NCI-H1694 treated with DMSO at 0.1 percent for 48 hours (cell line): ENCODE data around the gene ZMIZ1.

Experiments
- DNase-seq: peaks from one replicate; lab custom pipeline; 2025; lab: John Stamatoyannopoulos, UW

The ZMIZ1 gene

GRCh38 chr10:79187121-79187940 lies 118.6 kb downstream of the ZMIZ1 start:
- no peak for DNase-seq

DNA sequence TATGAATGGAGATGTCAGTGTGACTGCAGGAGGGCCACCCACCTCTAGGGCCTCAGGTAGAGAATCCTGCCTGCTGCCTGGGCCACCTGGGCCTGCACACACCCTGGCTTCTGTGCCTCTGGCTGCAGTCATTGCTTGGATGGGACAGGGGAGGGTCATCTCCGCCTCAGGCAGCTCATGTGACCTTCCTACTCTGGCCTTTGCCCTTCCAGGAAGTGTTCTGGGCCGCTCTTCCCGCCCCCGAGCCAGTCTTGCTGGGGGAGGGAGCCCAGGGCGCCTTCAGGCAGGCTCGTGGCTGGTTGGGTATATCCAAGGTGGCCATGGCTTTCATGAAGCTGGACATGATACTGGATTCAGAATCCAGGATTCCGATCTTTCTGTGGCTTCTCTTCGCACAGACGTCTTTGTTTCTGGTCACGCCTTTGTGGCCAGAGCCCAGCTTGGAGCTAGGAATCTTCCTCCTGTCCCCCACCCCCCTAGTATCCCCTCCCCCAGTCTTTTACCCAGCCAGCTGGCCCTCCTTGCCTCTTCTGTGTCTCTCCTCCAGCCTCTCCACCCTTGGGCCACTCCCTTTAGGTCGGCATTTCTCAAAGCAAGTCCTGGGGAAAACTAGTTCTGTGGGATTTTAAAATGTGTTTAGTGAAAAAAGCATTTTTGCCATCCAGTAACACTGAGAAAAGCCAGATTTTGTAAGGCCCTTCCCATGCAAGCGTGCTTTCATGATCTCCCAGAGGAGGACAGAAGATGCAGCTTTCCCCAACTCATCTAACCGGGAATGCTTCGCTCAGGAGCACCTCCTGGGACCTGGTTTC lies 119.6 kb downstream of the ZMIZ1 start:
- no peak for DNase-seq

GRCh38 chr10:79189181-79189580 lies 120.4 kb downstream of the ZMIZ1 start:
- no peak for DNase-seq

- no peak for DNase-seq
These were observed 121.2 kb downstream of the ZMIZ1 start for GRCh38 chr10:79189853-79190435.

GRCh38 chr10:79190740-79191261 lies 122.0 kb downstream of the ZMIZ1 start:
- DNase-seq = no peak

- no peak for DNase-seq
These were observed 123.3 kb downstream of the ZMIZ1 start for GRCh38 chr10:79191951-79192676.

DNA sequence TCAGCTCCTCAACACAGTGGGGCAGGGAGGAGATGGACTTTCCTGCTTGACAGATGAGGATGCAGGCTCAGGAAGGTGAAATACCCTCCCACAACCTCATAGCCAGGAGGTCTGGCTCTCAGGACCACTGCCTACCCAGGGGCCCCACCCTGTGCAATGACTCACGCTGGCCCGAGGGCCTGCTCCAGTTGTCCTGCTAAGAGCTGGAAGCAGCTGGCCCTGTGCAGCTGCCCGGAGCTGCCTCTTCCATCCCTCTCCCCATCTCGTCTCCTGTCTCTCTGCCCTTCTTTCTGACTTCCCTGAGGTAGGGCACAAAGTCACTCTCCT lies 123.9 kb downstream of the ZMIZ1 start:
- no peak for DNase-seq

DNA sequence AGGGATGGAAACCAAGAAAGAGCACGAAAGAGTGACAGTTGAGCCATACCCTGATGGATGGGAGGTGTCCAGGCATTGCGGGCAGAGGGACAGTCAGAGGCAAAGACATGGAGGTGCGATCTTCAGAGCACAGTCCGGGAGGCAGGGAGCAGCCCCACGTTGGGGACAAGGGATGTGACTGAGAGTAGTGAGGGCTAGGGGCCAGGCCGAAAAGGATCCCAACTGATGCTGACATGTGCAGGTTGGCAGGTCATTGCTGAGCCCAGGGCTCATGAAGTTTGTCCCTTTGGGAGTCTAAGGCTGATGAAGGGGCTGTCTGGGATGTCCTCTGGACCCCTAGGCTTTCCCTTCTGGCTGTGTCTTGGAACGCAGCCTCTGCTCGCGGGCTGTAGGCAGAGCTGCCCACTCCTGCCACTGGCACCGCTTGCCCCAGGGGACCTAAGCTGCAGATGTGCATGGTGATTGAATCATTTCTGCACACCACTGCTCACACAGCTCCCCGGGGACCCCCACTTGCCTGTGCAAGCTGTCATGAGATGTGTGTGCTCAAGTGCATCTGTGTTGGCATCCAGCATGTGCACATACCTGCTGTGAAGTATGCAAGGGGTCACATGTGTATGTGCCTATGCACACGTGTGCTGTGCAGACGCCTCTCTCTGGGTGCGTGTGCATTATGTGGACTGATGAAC lies 125.1 kb downstream of the ZMIZ1 start:
- peak; percentile 29 for DNase-seq

- DNase-seq = peak; percentile 57
These were observed 126.5 kb downstream of the ZMIZ1 start for GRCh38 chr10:79195091-79195923.

DNA sequence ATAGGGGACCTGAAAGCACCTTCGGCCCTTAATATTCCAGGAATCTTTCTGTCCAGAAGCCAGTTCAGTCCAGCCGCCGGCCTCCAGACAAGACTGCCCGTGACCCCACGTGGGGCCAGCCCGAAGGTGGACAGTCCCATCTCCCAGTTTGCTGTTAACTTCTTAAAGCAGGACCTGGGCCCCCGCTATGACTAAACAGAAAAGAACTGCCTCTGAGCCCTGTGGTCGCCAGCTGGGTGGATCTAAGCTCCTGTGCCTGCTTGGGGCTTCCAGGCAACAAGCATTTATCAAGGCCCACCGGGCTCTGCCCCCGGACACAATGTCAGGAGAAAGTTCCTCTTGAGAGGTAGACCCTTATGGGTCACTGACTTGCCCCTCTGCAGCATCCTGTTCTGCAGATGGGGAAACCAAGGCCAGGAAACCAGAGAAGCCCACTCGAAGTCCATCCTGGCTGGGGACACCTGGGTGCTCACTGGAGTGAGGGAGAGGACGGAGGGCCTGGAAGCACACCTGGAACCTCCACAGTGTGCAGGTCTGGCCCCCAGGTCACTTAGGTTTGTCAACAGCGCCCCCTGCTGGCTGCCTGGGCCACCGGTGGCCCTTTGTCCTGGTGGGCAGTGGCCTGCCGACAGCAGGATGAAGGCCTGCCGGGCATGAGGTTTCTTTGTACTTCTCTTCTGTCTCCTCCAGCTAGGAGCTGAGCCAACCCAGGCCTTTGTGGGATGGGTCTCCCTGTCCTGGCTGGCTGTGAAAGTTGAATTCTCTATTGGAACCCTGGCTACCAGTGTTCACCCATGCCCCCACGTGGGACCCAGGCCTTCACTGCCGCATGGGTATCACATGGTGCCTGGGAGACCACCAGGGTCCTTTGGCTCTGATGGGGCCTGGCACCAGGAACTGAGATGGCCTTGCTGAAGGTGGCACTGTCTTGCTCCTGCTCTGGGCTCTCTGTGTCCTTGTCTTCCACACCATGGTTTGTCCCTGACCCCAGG lies 128.0 kb downstream of the ZMIZ1 start:
- DNase-seq = no peak

GRCh38 chr10:79197558-79197957 lies 128.8 kb downstream of the ZMIZ1 start:
- no peak for DNase-seq

GRCh38 chr10:79200346-79200745 lies 131.6 kb downstream of the ZMIZ1 start:
- DNase-seq = no peak

GRCh38 chr10:79201706-79202105 lies 132.9 kb downstream of the ZMIZ1 start:
- DNase-seq = no peak

DNA sequence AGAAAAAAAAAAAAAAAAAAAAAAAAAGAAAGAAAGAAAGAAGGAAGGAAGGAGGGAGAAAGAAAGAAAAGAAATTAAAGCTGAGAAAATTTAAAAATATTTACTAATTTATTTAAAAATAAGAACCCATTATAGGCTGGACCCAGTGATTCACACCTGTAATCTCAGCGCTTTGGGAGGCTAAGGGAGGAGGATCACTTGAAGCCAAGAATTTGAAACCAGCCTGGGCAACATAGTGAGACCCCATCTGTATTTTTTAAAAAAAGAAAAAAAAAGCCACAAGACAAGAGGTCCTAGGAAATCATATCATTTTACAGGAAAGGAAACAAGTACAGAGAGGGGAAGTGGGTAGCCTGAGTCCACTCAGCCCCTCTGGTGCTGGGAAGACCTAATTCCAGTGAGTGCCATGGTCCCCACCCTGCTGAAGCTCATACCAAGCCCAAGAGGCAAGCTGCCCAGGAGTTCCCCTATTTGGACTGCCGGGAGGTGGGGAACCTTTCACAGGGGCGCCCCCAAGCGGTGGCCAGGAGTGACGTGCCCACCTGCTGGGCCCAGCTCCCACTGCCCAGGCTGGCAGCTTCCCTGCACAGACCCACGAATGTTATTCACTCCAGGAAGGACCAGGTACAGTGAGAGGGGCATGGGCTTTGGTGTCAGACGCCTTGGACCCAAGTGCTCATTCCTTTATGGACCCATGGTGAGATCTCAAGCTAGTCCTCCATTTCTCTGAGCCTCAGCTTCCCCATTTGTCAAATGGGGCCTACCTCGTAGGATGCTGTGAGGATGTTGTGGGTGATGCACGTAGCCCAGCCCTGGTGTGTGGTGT lies 133.6 kb downstream of the ZMIZ1 start:
- peak; percentile 38 for DNase-seq

GRCh38 chr10:79203014-79203644 lies 134.4 kb downstream of the ZMIZ1 start:
- no peak for DNase-seq

DNA sequence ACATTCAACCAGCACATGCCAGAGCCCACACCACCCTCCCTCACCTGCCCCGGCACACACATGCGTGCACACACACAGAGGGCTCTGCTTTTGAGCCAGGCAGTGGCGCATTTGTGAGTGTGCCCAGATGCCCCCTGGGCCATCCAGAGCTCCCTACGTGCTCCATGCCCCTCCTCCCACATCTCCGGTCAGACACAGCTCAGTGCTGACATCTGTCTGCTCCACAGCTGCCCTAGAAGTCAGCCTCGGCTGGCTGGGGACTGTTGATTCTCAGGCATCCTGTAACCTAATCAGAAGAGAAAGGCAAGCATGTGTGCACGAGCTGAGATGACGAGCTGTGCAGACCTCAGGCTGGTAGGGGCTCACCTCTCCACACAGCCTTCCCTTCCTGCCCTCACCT lies 135.1 kb downstream of the ZMIZ1 start:
- peak; percentile 19 for DNase-seq

DNA sequence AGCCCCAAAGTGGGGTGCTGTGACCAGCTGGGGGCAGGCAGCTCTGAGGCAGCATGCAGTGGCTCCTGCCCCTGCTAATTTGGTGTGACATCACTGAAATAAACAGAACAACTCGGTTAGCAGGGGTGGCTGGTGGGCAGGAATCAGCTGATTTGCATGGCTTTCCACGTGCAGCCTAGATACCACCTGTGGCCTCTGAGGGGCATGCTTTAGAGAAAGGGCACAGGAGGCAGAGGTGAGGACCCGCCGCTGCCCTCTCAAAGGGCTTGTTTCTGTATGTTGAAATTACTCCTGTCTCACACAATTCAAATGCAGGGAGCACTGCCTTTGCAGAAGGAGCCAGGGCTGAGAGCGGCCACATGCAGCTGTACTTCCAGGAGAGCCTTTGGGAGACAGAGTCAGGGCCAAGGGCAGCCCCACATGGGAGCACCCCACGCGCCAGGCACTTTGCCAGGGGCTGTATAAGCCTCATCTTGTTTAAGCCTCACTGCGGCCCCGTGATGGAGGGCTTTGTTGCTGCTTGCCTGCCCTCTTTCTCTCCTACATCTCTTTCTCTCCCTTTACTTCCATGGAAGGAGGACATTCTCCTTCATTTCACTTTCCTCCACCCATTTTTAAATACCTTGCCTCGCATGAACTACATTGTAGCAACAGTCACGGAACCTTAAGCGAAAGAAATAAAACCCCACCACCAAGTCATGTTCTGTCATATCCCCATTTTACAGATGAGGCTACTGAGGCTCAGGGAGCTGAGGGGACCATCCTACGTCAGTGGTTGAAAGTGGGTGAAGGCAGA lies 137.7 kb downstream of the ZMIZ1 start:
- no peak for DNase-seq
